ENCODE results near the gene ST8SIA5. TPM values are rescaled to one million over a fixed set of nuclear protein-coding genes. Genes with fewer than 3 reads are reported as not detected.

Gene ST8SIA5
- total RNA-seq, 1 experiment from 2014 or later, result 0.54 TPM

GRCh38 chr18:46630991-46631390 lies 125.9 kb downstream of the ST8SIA5 start:
- H4K20me1 ChIP-seq (ENCODE audit: insufficient read depth), result no peaks in the 10 kb centered on the region
- no peaks in the 10 kb centered on the region for H3K79me2 ChIP-seq (ENCODE audit: insufficient read depth, low read length)
- no peaks in the 10 kb centered on the region for H3K36me3 ChIP-seq (ENCODE audit: control insufficient read depth in 1 of 2, insufficient read depth in 2 of 2, low read length in 2 of 2)
- H3K9me3 ChIP-seq (ENCODE audit: control insufficient read depth in 1 of 2, insufficient read depth in 1 of 2, low read depth in 1 of 2, low read length in 2 of 2), result no peaks in the 10 kb centered on the region
- H3K27me3 ChIP-seq (ENCODE audit: insufficient read depth, low read length), result peaks cover 26% of the 10 kb centered on the region
- no peak overlapping the region for H3K4me3 ChIP-seq (replicated peaks in 1 of 2; ENCODE audit: low read depth in 1 of 2, low read length in 2 of 2)
- H3K27ac ChIP-seq (ENCODE audit: low read depth, low read length), result no peak overlapping the region
- ChIA-PET CTCF (no interaction called here), RAD21 (ENCODE audit: low non-redundant PET in 1 of 2, low total read pairs in 2 of 2, uncharacterized antibody in 2 of 2, unreplicated experiment in 2 of 2) (no interaction called here), POLR2A (no interaction called here)
- intact Hi-C loops (cut with micrococcal nuclease), result no loop called here
- H3K4me1 ChIP-seq (ENCODE audit: control insufficient read depth in 1 of 2, insufficient read depth in 2 of 2, low read length in 2 of 2), result peaks cover 0 to 8% of the 10 kb centered on the region in 2 experiments; a peak in 2 of 4 replicates
- no peak for TF ChIP-seq SP1 (IDR thresholded peaks at IDR 0.05; ENCODE audit: low read depth)
- no peak for TF ChIP-seq FOSL1 (IDR thresholded peaks at IDR 0.05; ENCODE audit: low read depth)
- no peak for TF ChIP-seq ZFX (IDR thresholded peaks at IDR 0.05)
- TF ChIP-seq ZBTB33 (IDR thresholded peaks at IDR 0.05; ENCODE audit: extremely low read depth, insufficient replicate concordance, low read length), result no peak
- TF ChIP-seq REST (IDR thresholded peaks at IDR 0.05; ENCODE audit: low read depth), result no peak
- TF ChIP-seq ELF1 (IDR thresholded peaks at IDR 0.05; ENCODE audit: borderline replicate concordance, low read depth), result no peak
- TF ChIP-seq CTCF (IDR thresholded peaks at IDR 0.05 in 2 of 3, conservative IDR thresholded peaks at IDR 0.05 in 1 of 3; ENCODE audit: borderline replicate concordance in 1 of 3, insufficient read depth in 1 of 3, low read depth in 2 of 3, low read length in 2 of 3), result no peak
- no peak for TF ChIP-seq ATF3 (IDR thresholded peaks at IDR 0.05)
- no peak for TF ChIP-seq POLR2A (IDR thresholded peaks at IDR 0.05; ENCODE audit: borderline replicate concordance, extremely low read depth, insufficient read depth, insufficient read length)
- no peak for TF ChIP-seq YY1 (IDR thresholded peaks at IDR 0.05; ENCODE audit: extremely low read depth, insufficient replicate concordance, low read depth, low read length)
- TF ChIP-seq RAD21 (IDR thresholded peaks at IDR 0.05; ENCODE audit: low read depth), result no peak
- no peak for TF ChIP-seq EGR1 (IDR thresholded peaks at IDR 0.05; ENCODE audit: low read depth)
- no peak for TF ChIP-seq EZH2phosphoT487 (IDR thresholded peaks at IDR 0.05; ENCODE audit: borderline replicate concordance)
- no peak overlapping the region for H3K9ac ChIP-seq (ENCODE audit: low read length)
- H3K9me2 ChIP-seq (ENCODE audit: insufficient read depth), result no peaks in the 10 kb centered on the region
- no peak overlapping the region for H2AFZ ChIP-seq (ENCODE audit: low read depth, low read length, poor library complexity, severe bottlenecking)
- no peak for ATAC-seq
- H3K4me2 ChIP-seq (ENCODE audit: low read length), result no peak overlapping the region
- no TSS peak for BruUV-seq (replicated peaks)
- DNase-seq (ENCODE audit: low read depth, low spot score), result no peak

All from HCT116 (cell line).